Heart left ventricle (tissue), 13 donors: ENCODE results near the gene SLC9A7.

Experiments
- POLR2A ChIP-seq, 2 donors: fragments of 450-650 bp; IDR thresholded peaks; one replicate each; pipeline ENCODE4 v1.6.1; 2017; ENCODE audit warnings: antibody characterized with exemption in 2 of 2, mild to moderate bottlenecking in 2 of 2, moderate library complexity in 2 of 2
- TF ChIP-seq, protein P1 (sequence below), 12 donors: fragments of 200-600 bp; sonication (generic) in 4 of 12; IDR thresholded peaks; one replicate each; pipeline versions ENCODE4 v1.5.0 to v1.8.0; 2018 to 2022; ENCODE audit warnings: antibody characterized with exemption in 12 of 12, mild to moderate bottlenecking in 5 of 12
- donor health status: ischemic (EF 13 %, LVEDD 7.1; RV severe dilation, severe dysfunction).
- donor health status: DM: no; HTN: yes; CAD: no.
- donor health status: DM: no; HTN: no; CAD: no.
- donor health status: ischemic (EF 25% LVEDD 6.9; RV normal size, moderate dysfunction).
- donor health status: ischemic (EF 25% LVEDD 5.7; RV mildly dilated, moderate dysfunction).
- donor health status: ischemic (EF 35%, LVEDD 5.7; RV mildly dilated, moderate dysfunction).
- donor health status: nonischemic (EF 11% LVEDD 7.7; RV severe dilation, severe dysfunction).
- donor health status: DM: yes; HTN: yes; CAD: no.
- donor health status: PGD.
- donor health status: ischemic (EF 29% LVEDD 5.4; RV normal size, mild dysfunction).
- donor health status: nonischemic (EF 23%, LVEDD 6.1; RV moderate dilation, normal function).

- TF ChIP-seq, protein P1, sequence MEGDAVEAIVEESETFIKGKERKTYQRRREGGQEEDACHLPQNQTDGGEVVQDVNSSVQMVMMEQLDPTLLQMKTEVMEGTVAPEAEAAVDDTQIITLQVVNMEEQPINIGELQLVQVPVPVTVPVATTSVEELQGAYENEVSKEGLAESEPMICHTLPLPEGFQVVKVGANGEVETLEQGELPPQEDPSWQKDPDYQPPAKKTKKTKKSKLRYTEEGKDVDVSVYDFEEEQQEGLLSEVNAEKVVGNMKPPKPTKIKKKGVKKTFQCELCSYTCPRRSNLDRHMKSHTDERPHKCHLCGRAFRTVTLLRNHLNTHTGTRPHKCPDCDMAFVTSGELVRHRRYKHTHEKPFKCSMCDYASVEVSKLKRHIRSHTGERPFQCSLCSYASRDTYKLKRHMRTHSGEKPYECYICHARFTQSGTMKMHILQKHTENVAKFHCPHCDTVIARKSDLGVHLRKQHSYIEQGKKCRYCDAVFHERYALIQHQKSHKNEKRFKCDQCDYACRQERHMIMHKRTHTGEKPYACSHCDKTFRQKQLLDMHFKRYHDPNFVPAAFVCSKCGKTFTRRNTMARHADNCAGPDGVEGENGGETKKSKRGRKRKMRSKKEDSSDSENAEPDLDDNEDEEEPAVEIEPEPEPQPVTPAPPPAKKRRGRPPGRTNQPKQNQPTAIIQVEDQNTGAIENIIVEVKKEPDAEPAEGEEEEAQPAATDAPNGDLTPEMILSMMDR (IDR thresholded peaks at IDR 0.05), result no peak
- TF ChIP-seq POLR2A (IDR thresholded peaks at IDR 0.05), result no peak
Measured at GRCh38 chrX:46597771-46598170, 161.1 kb downstream of the SLC9A7 start.
